ENCODE data around the gene SNED1.

SNED1 gene

DNA sequence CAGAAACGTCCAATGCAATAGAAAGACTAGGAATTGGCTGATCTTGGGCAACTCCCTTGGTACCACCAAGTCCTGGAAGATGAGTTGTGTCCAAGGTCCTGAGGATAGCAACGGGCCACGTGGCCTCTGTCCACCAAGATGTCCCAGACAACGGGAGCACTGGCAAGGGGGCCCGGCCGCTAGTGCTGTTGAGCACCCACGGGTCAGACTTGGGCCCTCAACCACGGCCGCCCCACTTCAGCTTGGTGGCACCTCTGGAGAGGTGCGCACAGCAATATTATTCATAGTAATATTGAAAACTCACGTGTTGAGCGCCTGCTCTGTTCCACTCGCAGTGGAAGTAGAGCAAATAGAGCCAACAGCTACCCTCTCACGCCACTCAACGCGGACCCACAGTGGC lies 131.9 kb downstream of the SNED1 start:
- DNase-seq (ENCODE audit: low read depth): no peak

DNA sequence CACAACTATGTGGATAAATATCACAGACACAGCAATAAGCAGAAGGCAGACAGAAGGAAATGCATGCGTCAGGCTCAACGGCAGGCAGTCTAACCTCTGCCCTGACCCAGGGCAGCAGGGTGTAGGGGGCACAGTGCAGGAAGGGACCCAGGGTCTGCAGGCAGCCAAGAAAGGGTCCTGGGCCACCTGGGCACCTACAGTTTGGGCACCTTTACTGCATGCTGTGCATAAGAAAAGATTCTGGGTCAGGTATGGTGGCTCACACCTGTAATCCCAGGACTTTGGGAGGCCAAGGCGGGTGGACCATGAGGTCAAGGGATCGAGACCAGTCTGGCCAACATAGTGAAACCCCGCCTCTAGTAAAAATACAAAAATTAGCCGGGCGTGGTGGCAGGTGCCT lies 133.1 kb downstream of the SNED1 start:
- no peak for DNase-seq (ENCODE audit: low read depth)

DNA sequence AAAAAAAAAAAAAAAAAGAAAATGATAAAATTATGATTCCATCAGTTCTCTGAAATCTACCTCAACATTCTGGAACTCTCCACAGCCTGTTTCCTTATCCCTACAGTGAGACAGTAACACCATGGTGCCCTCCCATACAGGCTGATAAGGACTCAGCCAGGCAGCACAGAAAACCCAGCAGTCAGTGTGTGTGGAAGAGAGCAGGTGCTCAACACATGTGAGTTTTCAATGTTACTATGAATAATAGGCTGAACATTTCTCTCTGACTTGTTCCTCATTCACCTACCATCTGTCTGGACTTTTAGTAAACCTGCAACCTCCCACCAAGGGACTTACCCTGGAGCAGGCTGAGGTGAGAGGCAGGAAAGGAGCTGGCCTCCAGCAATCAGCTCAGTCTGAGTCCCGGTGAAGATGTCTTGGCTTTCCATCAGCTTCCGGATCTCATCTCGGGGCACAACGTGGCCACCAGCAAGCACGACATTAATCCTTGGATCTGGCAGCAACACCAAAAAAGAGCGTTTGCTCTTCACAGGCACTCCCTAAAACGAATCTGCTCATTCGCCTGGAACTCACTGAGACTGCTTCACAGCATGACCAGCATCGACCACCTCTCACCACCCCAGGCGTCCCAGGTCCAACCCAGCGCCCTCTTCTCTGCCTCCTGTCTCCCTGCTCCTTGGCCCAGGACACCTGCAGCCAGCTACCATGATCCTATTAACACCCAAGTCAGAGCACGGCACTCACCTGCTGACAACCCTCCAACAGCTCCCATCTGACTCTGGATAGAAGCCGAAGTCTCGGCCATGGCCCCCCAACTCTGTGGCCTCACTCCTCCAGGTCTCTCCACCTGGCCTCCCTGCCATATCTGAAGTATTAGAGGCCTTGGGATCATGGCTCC lies 134.4 kb downstream of the SNED1 start:
- no peak for DNase-seq (ENCODE audit: low read depth)

DNA sequence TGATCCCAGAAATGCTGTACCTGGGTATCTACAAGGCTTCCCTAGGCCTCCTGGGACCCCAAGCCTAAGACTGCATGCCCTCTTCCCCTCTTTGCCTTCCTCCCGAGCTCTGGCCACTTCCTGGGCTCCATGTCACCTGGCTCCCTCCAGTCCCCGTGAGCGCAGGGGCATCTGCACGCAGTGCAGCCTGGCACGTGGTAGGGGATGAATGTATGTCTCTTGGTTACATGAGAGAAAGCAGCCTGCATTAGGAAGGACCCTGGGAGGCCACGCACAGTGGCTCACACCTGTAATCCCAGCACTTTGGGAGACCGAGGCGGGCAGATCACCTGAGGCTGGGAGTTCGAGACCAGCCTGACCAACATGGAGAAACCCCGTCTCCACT lies 135.0 kb downstream of the SNED1 start:
- DNase-seq (ENCODE audit: low read depth): no peak

DNA sequence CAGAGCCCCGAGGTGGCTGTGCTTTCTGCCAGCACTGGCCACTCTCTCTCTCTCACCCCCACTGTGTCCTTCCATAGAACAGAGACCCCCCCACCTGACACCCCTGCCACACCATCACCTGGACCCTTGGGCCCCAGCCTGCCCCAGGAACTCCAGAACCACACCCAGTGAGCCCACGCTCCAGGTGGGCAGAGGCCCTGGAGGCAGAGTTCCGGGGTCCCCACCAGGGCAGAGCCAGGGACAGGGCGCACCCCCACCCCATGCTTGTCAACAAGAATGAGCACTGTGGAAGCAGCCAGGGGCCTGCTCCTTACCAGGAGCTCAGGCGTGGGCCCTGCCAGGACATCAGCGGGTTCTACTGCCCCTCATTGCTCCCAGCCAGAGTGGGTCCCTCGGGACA lies 136.3 kb downstream of the SNED1 start:
- DNase-seq (ENCODE audit: low read depth): no peak

DNA sequence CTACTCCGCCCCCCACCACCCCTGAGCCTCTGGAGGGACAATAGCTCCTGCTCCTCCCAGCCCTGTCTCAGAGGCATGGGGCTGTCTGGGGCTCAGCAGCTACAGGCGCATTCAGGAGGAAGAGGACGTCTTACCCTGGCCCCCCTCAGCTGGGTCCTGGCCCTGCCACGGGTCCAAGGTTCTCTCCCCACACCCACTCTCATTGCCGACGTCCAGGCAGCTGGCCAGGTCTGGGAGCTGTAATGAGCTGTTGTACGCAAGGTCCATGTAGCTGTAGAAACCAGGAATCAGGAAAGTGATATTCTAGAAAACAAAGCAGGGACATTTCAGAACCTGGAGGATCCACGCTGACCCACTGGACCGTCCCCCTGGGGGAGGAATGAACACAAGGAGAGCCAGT lies 137.3 kb downstream of the SNED1 start:
- DNase-seq (ENCODE audit: low read depth): no peak

DNA sequence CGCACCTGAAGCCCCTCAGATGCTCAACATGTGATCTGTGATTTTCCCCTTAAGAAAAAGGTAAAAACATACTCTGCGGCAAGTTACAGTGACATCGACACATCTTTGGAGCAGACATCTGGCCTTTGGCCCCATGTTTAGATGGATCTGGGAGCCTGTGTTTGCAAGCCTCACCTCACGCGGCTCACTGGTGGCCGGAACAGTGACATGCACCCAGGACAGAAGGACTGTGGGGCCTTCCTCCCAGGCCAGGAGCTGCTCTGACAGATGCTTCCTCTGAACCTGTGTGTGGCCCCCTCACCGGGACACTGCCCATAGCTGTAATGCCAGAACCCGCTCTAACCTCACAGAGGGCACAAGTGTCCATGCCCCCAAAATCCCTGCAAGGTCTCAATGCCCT lies 137.8 kb downstream of the SNED1 start:
- DNase-seq (ENCODE audit: low read depth): no peak

DNA sequence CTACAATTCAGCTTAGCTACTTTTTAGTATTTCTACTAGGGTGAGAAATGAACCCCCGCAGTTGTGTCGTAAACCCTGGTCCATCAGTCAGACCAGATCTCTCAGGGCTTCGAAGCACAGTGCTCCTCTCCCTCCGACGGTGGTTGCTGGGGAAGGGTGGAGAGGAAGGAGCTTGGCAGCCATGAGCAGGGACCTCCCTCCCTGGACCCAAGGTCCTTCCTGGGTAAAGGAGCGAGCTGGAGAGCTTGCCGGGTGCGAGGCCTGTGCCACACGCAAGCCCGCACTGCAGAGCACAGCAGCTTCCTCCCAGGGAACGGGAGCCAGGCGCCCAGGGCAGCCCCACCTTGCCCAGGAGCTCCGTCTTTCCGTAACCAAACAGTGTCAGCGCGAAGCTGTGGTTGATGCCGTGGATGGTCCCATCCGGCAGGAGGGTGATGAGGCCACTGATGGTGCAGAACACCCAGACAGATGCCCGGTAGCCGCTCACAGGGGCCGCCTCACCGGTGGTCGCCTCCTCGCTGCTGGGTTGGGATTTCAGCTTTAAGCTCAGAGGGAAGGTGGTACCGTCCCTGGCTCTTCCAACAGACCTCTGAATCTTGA lies 138.3 kb downstream of the SNED1 start:
- no peak for DNase-seq (ENCODE audit: low read depth)

DNA sequence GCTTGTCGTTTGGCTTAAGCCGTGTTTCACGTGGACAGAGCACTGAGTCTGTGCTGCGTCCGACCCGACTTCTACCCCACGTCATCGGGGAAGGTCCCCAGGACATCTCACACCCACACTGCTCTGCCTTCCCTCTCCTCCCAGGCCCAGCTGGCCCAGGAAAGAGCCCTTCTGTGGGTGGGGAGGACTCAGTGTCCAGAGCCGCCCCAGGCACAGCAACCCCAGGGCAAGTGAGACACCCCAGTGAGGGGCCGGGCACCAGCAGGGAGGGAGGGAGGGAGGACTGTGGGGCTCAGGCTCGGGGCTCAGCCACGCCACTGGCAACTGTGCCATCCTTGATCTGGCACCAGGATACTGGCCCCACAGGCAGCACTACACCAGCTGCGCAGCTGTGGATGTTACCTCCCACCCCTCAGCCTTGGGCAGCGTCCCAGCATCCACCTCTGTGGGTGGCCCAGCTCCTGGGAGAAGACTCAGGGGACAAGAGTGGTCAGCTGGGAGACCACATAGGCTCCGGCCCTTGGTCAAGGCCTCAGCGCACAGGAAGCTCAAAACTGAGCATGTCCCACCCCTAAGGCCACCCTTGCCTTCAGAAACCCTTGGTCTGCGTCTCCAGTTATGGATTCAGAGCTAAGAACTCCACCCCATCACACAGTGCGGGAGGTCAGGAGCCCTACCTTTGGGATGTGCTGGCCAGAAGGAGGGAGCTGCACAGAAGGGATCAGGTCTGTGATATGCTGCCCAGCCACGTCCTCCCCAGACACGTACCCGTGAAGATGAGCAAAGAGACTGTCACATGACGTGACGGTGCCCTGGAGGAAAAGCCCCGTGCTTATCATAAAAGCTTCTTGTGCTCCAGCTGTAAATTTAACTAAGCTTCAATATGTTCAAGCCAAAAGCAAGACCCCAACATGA lies 139.1 kb downstream of the SNED1 start:
- DNase-seq (ENCODE audit: low read depth): no peak

DNA sequence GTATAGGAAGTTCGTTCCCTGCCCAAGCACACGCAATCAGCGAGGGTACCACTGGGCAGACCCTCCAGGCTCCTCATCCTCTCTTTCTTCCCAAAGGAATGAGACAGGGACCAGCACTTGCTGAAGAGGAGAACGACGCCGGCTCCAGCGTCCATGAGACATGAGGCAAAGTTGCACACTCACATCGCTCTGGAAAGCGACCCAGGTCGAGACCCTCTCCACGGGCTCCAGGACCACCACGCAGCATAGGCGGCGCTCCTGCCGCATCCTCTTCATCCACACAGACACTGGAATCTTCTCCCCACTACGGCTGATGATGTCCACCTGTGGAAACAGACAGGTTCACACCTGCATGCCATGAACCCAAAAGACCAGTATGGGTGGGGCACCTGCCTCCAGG lies 140.1 kb downstream of the SNED1 start:
- DNase-seq (ENCODE audit: low read depth): no peak

DNA sequence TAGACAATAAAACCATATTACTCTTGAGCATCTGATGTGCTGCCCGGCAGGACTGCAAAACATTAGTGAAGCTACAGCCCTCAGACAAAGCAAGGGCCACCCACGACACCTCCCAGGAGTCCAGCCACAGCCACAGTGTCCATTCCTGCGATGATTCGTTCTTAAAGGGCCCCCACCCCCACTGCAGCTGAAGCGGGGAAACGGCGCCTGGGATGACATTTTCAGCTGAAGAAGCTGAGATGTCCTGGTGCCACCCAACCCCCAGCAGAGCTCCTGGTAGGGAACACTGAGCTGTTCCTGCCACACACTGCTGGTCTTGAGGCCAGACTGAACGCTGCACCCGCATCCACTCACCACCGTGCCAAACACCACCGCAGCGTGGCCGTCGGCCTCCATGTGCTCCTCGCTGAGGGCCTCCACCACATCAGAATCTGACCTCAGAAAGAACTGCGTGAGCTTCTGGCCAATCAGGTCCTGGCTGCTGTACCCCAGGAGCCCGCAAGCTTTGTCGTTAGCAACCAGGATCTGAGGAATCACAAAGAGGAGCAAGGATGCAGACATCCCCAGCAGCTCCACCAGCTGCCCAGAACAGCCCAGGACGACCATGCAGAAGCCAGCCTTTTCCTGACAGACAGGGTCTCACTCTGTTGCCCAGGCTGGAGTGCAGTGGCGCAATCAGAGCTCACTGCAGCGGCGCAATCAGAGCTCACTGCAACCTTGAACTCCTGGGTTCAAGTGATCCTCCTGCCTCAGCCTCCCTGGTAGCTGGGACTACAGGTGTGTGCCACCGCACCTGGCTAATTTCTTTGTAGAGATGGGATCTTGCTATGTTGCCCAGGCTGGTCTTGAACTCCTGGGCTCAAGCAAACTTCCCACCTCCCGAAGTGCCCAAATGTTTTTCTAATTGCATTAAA lies 141.4 kb downstream of the SNED1 start:
- DNase-seq (ENCODE audit: low read depth): no peak

DNA sequence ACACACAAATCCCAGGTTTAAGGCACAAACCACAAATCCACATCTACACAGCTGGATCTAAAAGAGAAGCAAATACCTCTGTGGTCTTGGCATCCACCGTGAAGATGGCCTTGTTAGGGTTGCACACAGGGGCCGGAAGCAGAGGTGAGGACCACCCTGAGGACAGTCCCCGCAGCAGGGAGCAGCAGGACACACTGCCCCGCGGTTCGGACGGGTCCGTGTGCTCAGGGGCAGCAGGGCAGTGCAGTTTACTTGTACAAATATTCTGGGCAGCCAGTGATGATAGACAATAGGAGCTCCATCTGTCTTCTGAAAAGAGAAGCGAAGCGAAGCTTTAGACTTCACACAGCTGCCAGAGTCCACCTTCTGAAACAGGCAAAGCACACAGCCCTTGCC lies 142.0 kb downstream of the SNED1 start:
- DNase-seq (ENCODE audit: low read depth): no peak

DNA sequence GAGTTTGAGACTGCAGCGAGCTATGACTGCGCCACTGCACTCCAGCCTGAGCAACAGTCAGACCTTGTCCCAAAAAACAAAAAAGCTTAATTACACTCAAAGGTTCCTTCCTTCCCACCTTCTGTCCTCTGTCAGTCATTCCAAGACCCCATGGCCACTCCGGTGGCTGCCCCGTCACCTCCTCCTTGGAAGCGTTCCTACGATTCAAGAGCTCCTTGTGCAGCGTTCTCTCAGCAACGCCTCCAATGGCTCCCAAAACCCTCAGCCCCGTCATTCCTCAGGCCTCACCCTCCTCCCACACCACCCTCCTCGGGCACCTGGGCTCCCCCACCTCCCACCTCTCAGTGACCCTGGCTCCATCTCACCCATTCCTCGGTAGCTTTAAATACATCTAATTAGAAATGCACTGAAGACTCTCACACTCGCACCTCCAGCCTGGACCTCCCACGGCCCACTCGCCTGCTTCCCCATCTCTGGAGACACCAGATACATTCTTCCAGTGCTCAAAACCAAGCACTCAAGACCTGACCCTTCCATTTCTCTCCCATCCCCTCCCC lies 142.9 kb downstream of the SNED1 start:
- no peak for DNase-seq (ENCODE audit: low read depth)

DNA sequence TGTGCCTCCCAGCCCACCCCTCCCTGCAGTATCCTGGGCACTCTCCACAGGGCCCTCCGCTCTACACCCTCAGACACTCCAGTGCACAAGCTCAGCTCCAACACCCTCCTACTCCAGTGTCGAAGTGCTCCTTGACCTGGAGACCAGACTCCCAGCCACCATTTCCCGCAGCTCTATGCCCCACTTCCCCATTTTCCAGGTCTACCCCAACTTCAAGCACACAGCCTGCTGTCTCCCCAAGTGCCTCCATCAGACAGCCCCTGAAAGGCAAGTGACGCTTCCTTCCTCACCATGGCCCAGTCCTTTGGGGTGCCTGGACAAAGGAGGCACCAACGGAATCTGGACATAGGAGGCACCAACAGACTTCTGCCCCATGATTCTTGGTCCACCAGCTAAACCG lies 143.6 kb downstream of the SNED1 start:
- no peak for DNase-seq (ENCODE audit: low read depth)

DNA sequence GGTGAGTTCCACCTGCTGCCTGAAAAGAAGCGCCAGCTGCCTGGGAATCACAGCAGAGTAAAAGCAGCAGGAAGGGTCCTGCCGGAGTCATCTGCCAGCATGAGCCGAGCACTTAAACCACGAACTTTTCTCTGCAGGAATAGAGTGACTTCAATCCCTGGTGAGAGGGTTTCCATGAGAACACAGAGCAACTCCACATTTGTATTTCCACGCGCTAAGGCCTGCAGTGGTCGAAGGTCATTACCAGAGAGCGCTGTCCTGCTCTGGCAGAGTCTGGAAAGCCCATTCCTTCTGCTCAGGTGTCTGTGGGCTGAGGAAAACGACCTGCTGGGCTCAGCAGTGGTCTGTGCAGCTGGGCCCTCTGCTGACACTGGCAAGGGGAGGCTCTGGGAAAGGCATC lies 144.2 kb downstream of the SNED1 start:
- DNase-seq (ENCODE audit: low read depth): no peak

All from stimulated activated CD8-positive, alpha-beta memory T cell treated with anti-CD3 and anti-CD28 coated beads, Interleukin-15, amount 100 ng/mL, for 24 hours (primary cell).